SU-DHL-6 (cell line): ENCODE results near the gene METTL4.

Experiments used
- EZH2phosphoT487 ChIP-seq: fragments of 200-600 bp; sonication (generic), shearing (Covaris generic); conservative IDR thresholded peaks from 2 replicates; pipeline ENCODE4 v1.6.1; 2018; ENCODE audit warnings: mild to moderate bottlenecking, antibody characterized with exemption, low read length, moderate library complexity, mixed read lengths
- TF ChIP-seq, protein P1 (sequence below): fragments of 200-600 bp; sonication (generic); IDR thresholded peaks from one replicate; pipeline ENCODE4 v1.5.1; 2017; ENCODE audit warnings: antibody characterized with exemption, mild to moderate bottlenecking, low read length, moderate library complexity; ENCODE audit not compliant: insufficient read depth, poor library complexity, severe bottlenecking

DNA sequence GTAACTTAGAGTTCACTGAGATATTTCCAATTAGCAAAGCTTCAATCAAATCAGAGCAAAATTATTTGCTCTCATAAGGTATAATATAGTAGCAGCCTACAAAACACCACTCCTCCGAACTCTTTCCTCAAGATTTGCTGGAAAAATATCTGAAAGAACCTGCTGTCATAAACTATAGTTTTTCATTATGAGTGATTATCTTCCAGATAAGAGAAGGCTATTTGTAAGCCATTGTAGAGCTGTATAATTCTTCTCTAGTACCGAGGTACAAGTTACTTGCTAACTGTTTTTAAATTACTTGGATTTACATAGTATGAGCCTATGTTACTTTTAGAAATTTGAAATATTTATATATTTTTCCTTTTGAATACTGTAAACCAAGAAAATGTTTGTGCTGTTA lies 2.1 kb upstream of the METTL4 start:
- TF ChIP-seq, protein P1, sequence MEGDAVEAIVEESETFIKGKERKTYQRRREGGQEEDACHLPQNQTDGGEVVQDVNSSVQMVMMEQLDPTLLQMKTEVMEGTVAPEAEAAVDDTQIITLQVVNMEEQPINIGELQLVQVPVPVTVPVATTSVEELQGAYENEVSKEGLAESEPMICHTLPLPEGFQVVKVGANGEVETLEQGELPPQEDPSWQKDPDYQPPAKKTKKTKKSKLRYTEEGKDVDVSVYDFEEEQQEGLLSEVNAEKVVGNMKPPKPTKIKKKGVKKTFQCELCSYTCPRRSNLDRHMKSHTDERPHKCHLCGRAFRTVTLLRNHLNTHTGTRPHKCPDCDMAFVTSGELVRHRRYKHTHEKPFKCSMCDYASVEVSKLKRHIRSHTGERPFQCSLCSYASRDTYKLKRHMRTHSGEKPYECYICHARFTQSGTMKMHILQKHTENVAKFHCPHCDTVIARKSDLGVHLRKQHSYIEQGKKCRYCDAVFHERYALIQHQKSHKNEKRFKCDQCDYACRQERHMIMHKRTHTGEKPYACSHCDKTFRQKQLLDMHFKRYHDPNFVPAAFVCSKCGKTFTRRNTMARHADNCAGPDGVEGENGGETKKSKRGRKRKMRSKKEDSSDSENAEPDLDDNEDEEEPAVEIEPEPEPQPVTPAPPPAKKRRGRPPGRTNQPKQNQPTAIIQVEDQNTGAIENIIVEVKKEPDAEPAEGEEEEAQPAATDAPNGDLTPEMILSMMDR, result no peak
- TF ChIP-seq EZH2phosphoT487, result no peak
